Heart right ventricle (tissue), 16 donors: ENCODE data around the gene SLIT1. TPM values are rescaled to one million over a fixed set of nuclear protein-coding genes. Genes with fewer than 3 reads are reported as not detected.

Source experiments
- ATAC-seq, 8 donors: fragments of 200-7000 bp; cut with Tn5 transposase; one replicate each; pipeline ENCODE4 v1.9.1; 2020; ENCODE audit warnings: mild to moderate bottlenecking in 8 of 8, moderate library complexity in 8 of 8, moderate number of reproducible peaks in 1 of 8
- DNase-seq, 2 donors: peaks; one replicate each; pipeline ENCODE4 v3.0.0-alpha.2; 2020
- H3K27ac ChIP-seq, 10 donors: fragments of 200-600 bp; sonication (generic) in 2 of 10; one replicate each; pipeline versions ENCODE4 v1.5.0 to v1.8.0; 2020 to 2022; ENCODE audit warnings: mild to moderate bottlenecking in 3 of 10
- H3K27me3 ChIP-seq, 7 donors: fragments of 200-600 bp; one replicate each; pipeline ENCODE4 v1.8.0; 2021 to 2022; ENCODE audit warnings: mild to moderate bottlenecking in 2 of 7
- H3K36me3 ChIP-seq, 9 donors: fragments of 200-600 bp; sonication (generic) in 1 of 9; one replicate each; pipeline versions ENCODE4 v1.5.0 to v1.8.0; 2020 to 2022; ENCODE audit warnings: mild to moderate bottlenecking in 2 of 9
- H3K4me1 ChIP-seq, 9 donors: fragments of 200-600 bp; sonication (generic) in 1 of 9; one replicate each; pipeline versions ENCODE4 v1.5.0 to v1.8.0; 2020 to 2022; ENCODE audit warnings: mild to moderate bottlenecking in 4 of 9
- H3K4me3 ChIP-seq, 10 donors: fragments of 200-600 bp; sonication (generic) in 2 of 10; one replicate each; pipeline versions ENCODE4 v1.5.0 to v1.8.0; 2020 to 2022; ENCODE audit warnings: mild to moderate bottlenecking in 7 of 10, moderate library complexity in 2 of 10
- H3K9me3 ChIP-seq, 11 donors: fragments of 200-600 bp in 10 of 11; sonication (generic) in 2 of 11; one replicate each; pipeline versions ENCODE4 v1.5.0 to v1.8.0; 2013 to 2022; ENCODE audit warnings: mild to moderate bottlenecking in 2 of 11, control low read depth in 1 of 11, moderate library complexity in 1 of 11
- WGBS, 2 donors: extraction: QIAGEN DNeasy Blood & Tissue Kit; methylation state at CpG; one replicate each; pipeline ENCODE4 v1.1.7; 2013; ENCODE audit warnings: inconsistent platforms in 1 of 2; 5-methylcytosine and 5-hydroxymethylcytosine counted together
- intact Hi-C, 10 donors: fragments of 100-400 bp; cut with DNase I; formaldehyde crosslinking; loops; one replicate each; pipeline versions ENCODE4 v1.11.1 to v1.14.2; 2022
- polyA plus RNA-seq, 2 donors: library from polyadenylated mRNA; stranded (reverse); fragments of 200-250 nt; gene quantifications; one replicate each; pipeline ENCODE4 v1.2.3, GENCODE V29; 2013
- total RNA-seq, 10 donors: library from RNA; stranded (reverse); fragmentation: NEBNext Ultra II Directional in 3 of 10; extraction: Animal tissue kit (Norgen Biotek cat#: 25700) in 3 of 10; gene quantifications; one replicate each; pipeline versions ENCODE4 v1.2.1 to v1.2.4, GENCODE V29; 2021 to 2023
- TF ChIP-seq, protein P1 (sequence below), 9 donors: fragments of 200-600 bp; sonication (generic) in 2 of 9; IDR thresholded peaks; one replicate each; pipeline versions ENCODE4 v1.5.0 to v1.8.0; 2021 to 2022; ENCODE audit warnings: antibody characterized with exemption in 9 of 9, mild to moderate bottlenecking in 5 of 9, moderate library complexity in 1 of 9
- donor health status: Arrhythmogenic right ventricular cardiomyopathy.
- donor health status: ischemic (EF 13 %, LVEDD 7.1; RV severe dilation, severe dysfunction).
- donor health status: healthy with polysubstance abuse.
- donor health status: DM: no; HTN: yes; CAD: no.
- donor health status: DM: no; HTN: no; CAD: no.
- donor health status: ischemic (EF 25% LVEDD 6.9; RV normal size, moderate dysfunction).
- donor health status: ischemic (EF 25% LVEDD 5.7; RV mildly dilated, moderate dysfunction).
- donor health status: healthy.
- donor health status: DM: yes; HTN: yes; CAD: no.
- donor health status: Ischemic cardiomyopathy.
- donor health status: ischemic (EF 35%, LVEDD 5.7; RV mildly dilated, moderate dysfunction).
- donor health status: nonischemic (EF 11% LVEDD 7.7; RV severe dilation, severe dysfunction).
- donor health status: DM: yes; HTN: yes; CAD: no.
- donor health status: PGD.
- donor health status: ischemic (EF 29% LVEDD 5.4; RV normal size, mild dysfunction).
- donor health status: nonischemic (EF 23%, LVEDD 6.1; RV moderate dilation, normal function).

SLIT1 gene
- total and polyA plus RNA-seq, 12 donors: 0.04 to 0.31 (median 0.13) TPM; not detected in 1

- no peak overlapping the region for H3K4me3 ChIP-seq
- H3K27me3 ChIP-seq: peaks cover 0 to 9% (median 0%) of the 10 kb centered on the region in 7 donors
- intact Hi-C loops: no loop called here
- peaks cover 0 to 17% (median 0%) of the 10 kb centered on the region in 9 donors for H3K4me1 ChIP-seq
- TF ChIP-seq, protein P1, sequence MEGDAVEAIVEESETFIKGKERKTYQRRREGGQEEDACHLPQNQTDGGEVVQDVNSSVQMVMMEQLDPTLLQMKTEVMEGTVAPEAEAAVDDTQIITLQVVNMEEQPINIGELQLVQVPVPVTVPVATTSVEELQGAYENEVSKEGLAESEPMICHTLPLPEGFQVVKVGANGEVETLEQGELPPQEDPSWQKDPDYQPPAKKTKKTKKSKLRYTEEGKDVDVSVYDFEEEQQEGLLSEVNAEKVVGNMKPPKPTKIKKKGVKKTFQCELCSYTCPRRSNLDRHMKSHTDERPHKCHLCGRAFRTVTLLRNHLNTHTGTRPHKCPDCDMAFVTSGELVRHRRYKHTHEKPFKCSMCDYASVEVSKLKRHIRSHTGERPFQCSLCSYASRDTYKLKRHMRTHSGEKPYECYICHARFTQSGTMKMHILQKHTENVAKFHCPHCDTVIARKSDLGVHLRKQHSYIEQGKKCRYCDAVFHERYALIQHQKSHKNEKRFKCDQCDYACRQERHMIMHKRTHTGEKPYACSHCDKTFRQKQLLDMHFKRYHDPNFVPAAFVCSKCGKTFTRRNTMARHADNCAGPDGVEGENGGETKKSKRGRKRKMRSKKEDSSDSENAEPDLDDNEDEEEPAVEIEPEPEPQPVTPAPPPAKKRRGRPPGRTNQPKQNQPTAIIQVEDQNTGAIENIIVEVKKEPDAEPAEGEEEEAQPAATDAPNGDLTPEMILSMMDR (IDR thresholded peaks at IDR 0.05): no peak
- H3K9me3 ChIP-seq: no peaks in the 10 kb centered on the region
- no peak for DNase-seq
- no peak for ATAC-seq
- 86 to 88% methylated on average over 15 of the region's 15 CpGs for WGBS, 2 donors
- H3K36me3 ChIP-seq: peaks cover 0 to 5% (median 0%) of the 10 kb centered on the region in 9 donors
- no peak overlapping the region for H3K27ac ChIP-seq
Measured at GRCh38 chr10:97215619-97216260, 30.0 kb upstream of the SLIT1 start.

DNA sequence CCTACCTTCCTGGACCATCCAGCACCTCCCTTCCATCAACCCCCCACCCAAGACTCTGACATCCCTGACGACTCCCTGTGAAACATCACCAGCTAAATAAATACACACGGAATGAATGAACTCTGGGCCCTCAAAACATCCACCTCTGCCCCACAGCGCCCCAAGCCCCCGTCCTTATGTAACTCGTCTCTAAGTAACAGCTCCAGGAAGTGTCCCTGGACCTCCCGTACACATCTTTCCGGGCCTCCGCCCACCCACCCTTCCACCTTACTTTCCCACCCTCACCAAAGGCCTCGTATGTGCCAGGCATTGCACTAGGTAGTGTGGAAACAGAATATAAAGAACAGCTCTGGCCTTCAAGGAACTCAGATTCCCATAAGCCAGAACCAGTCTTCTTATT lies 27.7 kb upstream of the SLIT1 start:
- Histone ChIP-seq H3K4me3 (no peak overlapping the region), H3K27me3 (peaks cover 0 to 17% (median 0%) of the 10 kb centered on the region in 7 donors), H3K36me3 (no peaks in the 10 kb centered on the region), H3K4me1 (peaks cover 0 to 15% (median 0%) of the 10 kb centered on the region in 9 donors), H3K9me3 (no peaks in the 10 kb centered on the region), H3K27ac (no peak overlapping the region)
- ATAC-seq: no peak
- intact Hi-C loops: no loop called here
- TF ChIP-seq, protein P1 (IDR thresholded peaks at IDR 0.05): no peak
- no peak for DNase-seq
- 64 to 79% methylated on average over 9 of the region's 9 CpGs for WGBS, 2 donors

GRCh38 chr10:97211229-97211628 lies 25.5 kb upstream of the SLIT1 start:
- DNase-seq (no peak), ATAC-seq (peak in 2 of 8 donors; percentile 8 to 43)
- no peaks in the 10 kb centered on the region for H3K9me3 ChIP-seq
- H3K4me1 ChIP-seq: no peaks in the 10 kb centered on the region
- 91 to 97% methylated on average over 9 of the region's 9 CpGs for WGBS, 2 donors
- TF ChIP-seq, protein P1 (IDR thresholded peaks at IDR 0.05): no peak
- intact Hi-C loops: loop anchor here in 6 of 10 donors (2.0 kb wide), 2 partner anchors 136 to 138 kb away; no protein-coding TSS in a partner anchor
- H3K36me3 ChIP-seq: no peaks in the 10 kb centered on the region
- no peak overlapping the region for H3K27ac ChIP-seq
- no peak overlapping the region for H3K4me3 ChIP-seq
- peaks cover 0 to 22% (median 0%) of the 10 kb centered on the region in 7 donors for H3K27me3 ChIP-seq

DNA sequence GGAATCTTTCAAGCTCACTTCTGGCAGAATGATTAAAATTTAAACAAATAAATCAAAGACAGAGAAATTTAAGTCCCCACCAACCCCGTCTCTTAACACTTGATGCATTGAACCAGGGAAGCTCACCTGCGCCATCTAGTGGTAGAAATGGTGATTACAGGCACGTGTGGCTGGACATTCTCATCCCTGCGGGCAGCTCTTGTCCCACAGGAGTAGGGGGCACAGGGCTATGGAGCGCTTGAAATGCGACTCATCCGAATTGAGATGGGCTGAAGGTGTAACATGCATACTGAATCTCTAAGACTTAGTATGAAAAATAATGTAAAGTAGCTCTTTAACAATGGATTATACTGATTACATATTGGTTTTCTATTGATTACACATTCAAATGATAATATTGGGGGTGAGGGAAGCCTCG lies 24.8 kb upstream of the SLIT1 start:
- TF ChIP-seq, protein P1 (IDR thresholded peaks at IDR 0.05): peak; percentile 87 to 99 (median 97)
- no peaks in the 10 kb centered on the region for H3K36me3 ChIP-seq
- H3K4me3 ChIP-seq: no peak overlapping the region
- H3K27me3 ChIP-seq: peaks cover 0 to 23% (median 0%) of the 10 kb centered on the region in 7 donors
- no peaks in the 10 kb centered on the region for H3K9me3 ChIP-seq
- intact Hi-C loops: loop anchor here (1.0 to 2.0 kb wide), 4 partner anchors 136 to 173 kb away; no protein-coding TSS in a partner anchor
- DNase-seq: peak; percentile 53 to 61
- H3K27ac ChIP-seq: no peak overlapping the region
- peak; percentile 51 to 75 (median 64) for ATAC-seq
- WGBS, 2 donors: 10 to 13% methylated on average over 8 of the region's 8 CpGs
- H3K4me1 ChIP-seq: no peaks in the 10 kb centered on the region
